Mucosa of rectum (tissue), 2 donors: Measurements from ENCODE around the gene CASZ1.
A peak's percentile ranks its signal among the peaks of the same experiment; 100 is the strongest.

Experiments used
- H3K27ac ChIP-seq, 2 donors: one replicate each; pipeline ENCODE4 v1.7.0; 2013; ENCODE audit warnings: inconsistent platforms in 2 of 2, low read depth in 2 of 2, low read length in 2 of 2
- H3K27me3 ChIP-seq, 2 donors: one replicate each; pipeline ENCODE4 v1.7.0; 2013; ENCODE audit warnings: low read length in 2 of 2; ENCODE audit not compliant: control insufficient read depth in 2 of 2, insufficient read depth in 2 of 2
- H3K36me3 ChIP-seq, 2 donors: one replicate each; pipeline ENCODE4 v1.7.0; 2013; ENCODE audit warnings: low read length in 2 of 2; ENCODE audit not compliant: control insufficient read depth in 2 of 2, insufficient read depth in 2 of 2
- H3K4me1 ChIP-seq, 2 donors: one replicate each; pipeline ENCODE4 v1.7.0; 2013; ENCODE audit warnings: low read length in 2 of 2, mild to moderate bottlenecking in 1 of 2; ENCODE audit not compliant: control insufficient read depth in 2 of 2, insufficient read depth in 2 of 2
- H3K4me3 ChIP-seq, 2 donors: one replicate each; pipeline ENCODE4 v1.7.0; 2013; ENCODE audit warnings: low read length in 2 of 2
- H3K9ac ChIP-seq, 2 donors: one replicate each; pipeline ENCODE4 v1.7.0; 2013; ENCODE audit warnings: low read length in 2 of 2, low read depth in 1 of 2, mild to moderate bottlenecking in 1 of 2
- H3K9me3 ChIP-seq, 2 donors: one replicate each; pipeline ENCODE4 v1.7.0; 2013; ENCODE audit warnings: low read length in 2 of 2; ENCODE audit not compliant: control insufficient read depth in 2 of 2
- donor health status: healthy.
- donor health status: Normal muscosa, but diverticular disease.

CASZ1 gene

GRCh38 chr1:10799726-10800125, 3.3 kb upstream of the CASZ1 start:
- Histone ChIP-seq H3K4me1 (peaks cover 11 to 19% of the 10 kb centered on the region in 2 donors), H3K27me3 (peaks cover 0 to 2% of the 10 kb centered on the region in 2 donors), H3K4me3 (no peak overlapping the region), H3K9ac (no peak overlapping the region), H3K27ac (no peak overlapping the region), H3K9me3 (no peaks in the 10 kb centered on the region), H3K36me3 (no peaks in the 10 kb centered on the region)

GRCh38 chr1:10795276-10796021, 997 bp downstream of the CASZ1 start:
- Histone ChIP-seq H3K27me3 (peaks cover 0 to 2% of the 10 kb centered on the region in 2 donors), H3K36me3 (no peaks in the 10 kb centered on the region), H3K9ac (peak overlapping the region; percentile 92 to 96), H3K4me3 (peak overlapping the region; percentile 81 to 97), H3K4me1 (peaks cover 11 to 20% of the 10 kb centered on the region in 2 donors), H3K27ac (peak overlapping the region; percentile 91), H3K9me3 (no peaks in the 10 kb centered on the region)

- H3K9me3 ChIP-seq: no peaks in the 10 kb centered on the region
- peak overlapping the region; percentile 81 to 97 for H3K4me3 ChIP-seq
- peak overlapping the region; percentile 92 to 96 for H3K9ac ChIP-seq
- H3K27ac ChIP-seq: peak overlapping the region; percentile 91
- no peaks in the 10 kb centered on the region for H3K36me3 ChIP-seq
- peaks cover 13 to 20% of the 10 kb centered on the region in 2 donors for H3K4me1 ChIP-seq
- H3K27me3 ChIP-seq: peaks cover 0 to 2% of the 10 kb centered on the region in 2 donors
Observed at GRCh38 chr1:10794724-10795275, 1.6 kb downstream of the CASZ1 start.

GRCh38 chr1:10793129-10793651, 3.3 kb downstream of the CASZ1 start:
- peak overlapping the region; percentile 1 to 96 for H3K9ac ChIP-seq
- H3K27ac ChIP-seq: peak overlapping the region; percentile 91
- peak overlapping the region; percentile 76 to 97 for H3K4me3 ChIP-seq
- peaks cover 13 to 27% of the 10 kb centered on the region in 2 donors for H3K4me1 ChIP-seq
- peaks cover 0 to 2% of the 10 kb centered on the region in 2 donors for H3K27me3 ChIP-seq
- H3K36me3 ChIP-seq: no peaks in the 10 kb centered on the region
- H3K9me3 ChIP-seq: no peaks in the 10 kb centered on the region

- H3K9ac ChIP-seq: peak overlapping the region; percentile 27 to 57
- H3K4me3 ChIP-seq: peak overlapping the region; percentile 20 to 30
- H3K36me3 ChIP-seq: no peaks in the 10 kb centered on the region
- peaks cover 13 to 29% of the 10 kb centered on the region in 2 donors for H3K4me1 ChIP-seq
- peak overlapping the region; percentile 64 to 67 for H3K27ac ChIP-seq
- H3K27me3 ChIP-seq: no peaks in the 10 kb centered on the region
- no peaks in the 10 kb centered on the region for H3K9me3 ChIP-seq
Observed at GRCh38 chr1:10791105-10791951, 5.1 kb downstream of the CASZ1 start.

- Histone ChIP-seq H3K27me3 (no peaks in the 10 kb centered on the region), H3K27ac (no peak overlapping the region), H3K4me3 (no peak overlapping the region), H3K4me1 (peaks cover 16 to 29% of the 10 kb centered on the region in 2 donors), H3K36me3 (no peaks in the 10 kb centered on the region), H3K9ac (no peak overlapping the region), H3K9me3 (no peaks in the 10 kb centered on the region)
Observed at GRCh38 chr1:10789803-10790702, 6.4 kb downstream of the CASZ1 start.

- no peaks in the 10 kb centered on the region for H3K27me3 ChIP-seq
- H3K4me1 ChIP-seq: peaks cover 14 to 28% of the 10 kb centered on the region in 2 donors
- H3K4me3 ChIP-seq: no peak overlapping the region
- H3K36me3 ChIP-seq: no peaks in the 10 kb centered on the region
- H3K9ac ChIP-seq: no peak overlapping the region
- H3K27ac ChIP-seq: peak overlapping the region in 1 of 2 donors; percentile 23
- H3K9me3 ChIP-seq: no peaks in the 10 kb centered on the region
Observed at GRCh38 chr1:10789047-10789791, 7.2 kb downstream of the CASZ1 start.

- H3K27ac ChIP-seq: peak overlapping the region in 1 of 2 donors; percentile 23
- H3K9ac ChIP-seq: no peak overlapping the region
Observed at GRCh38 chr1:10788592-10789006, 7.8 kb downstream of the CASZ1 start.

GRCh38 chr1:10787286-10787685, 9.2 kb downstream of the CASZ1 start:
- Histone ChIP-seq H3K27ac (no peak overlapping the region), H3K4me3 (no peak overlapping the region), H3K36me3 (no peaks in the 10 kb centered on the region), H3K9ac (no peak overlapping the region), H3K9me3 (no peaks in the 10 kb centered on the region), H3K27me3 (no peaks in the 10 kb centered on the region), H3K4me1 (peaks cover 8 to 32% of the 10 kb centered on the region in 2 donors)

More at GRCh38 chr1:10788592-10789006, 7.8 kb downstream of the CASZ1 start:
- Histone ChIP-seq H3K36me3 (no peaks in the 10 kb centered on the region), H3K4me1 (peaks cover 11 to 24% of the 10 kb centered on the region in 2 donors), H3K4me3 (no peak overlapping the region), H3K9me3 (no peaks in the 10 kb centered on the region), H3K27me3 (no peaks in the 10 kb centered on the region)
